Astrocyte (in vitro differentiated cells and primary cell): Measurements from ENCODE around the gene IKBKE.

Experiments
- CTCF ChIP-seq: IDR thresholded peaks from 2 replicates; pipeline ENCODE4 v1.5.1; 2011; ENCODE audit warnings: low read depth, mild to moderate bottlenecking, inconsistent platforms, low read length, moderate library complexity; ENCODE audit not compliant: insufficient read depth
- EZH2 ChIP-seq: IDR thresholded peaks from 2 replicates; pipeline ENCODE4 v1.6.1; 2012; ENCODE audit warnings: mild to moderate bottlenecking, low read length, inconsistent platforms; ENCODE audit not compliant: insufficient read depth

- TF ChIP-seq CTCF (no peak), EZH2 (no peak)
Observed at GRCh38 chr1:206537141-206537540, 66.9 kb downstream of the IKBKE start.
